HG03280 (cell line): Measurements from ENCODE around the gene GSS.
A peak's percentile ranks its signal among the peaks of the same experiment; 100 is the strongest.
"Not testable (repeated sequence)": the region's sequence is repeated elsewhere in the genome, so short reads cannot be mapped to it uniquely, and the experiment has no call there.

Experiments used
- ATAC-seq: cut with Tn5 transposase; IDR thresholded peaks from one replicate; pipeline ENCODE4 v1.9.1; 2021; ENCODE audit warnings: mild to moderate bottlenecking, moderate library complexity; ENCODE audit not compliant: unreplicated experiment

Gene GSS

GRCh38 chr20:34915749-34916455 is 39.7 kb downstream of the GSS start:
- no peak for ATAC-seq

GRCh38 chr20:34915131-34915530 is 40.5 kb downstream of the GSS start:
- ATAC-seq, result no peak

GRCh38 chr20:34907616-34908469 is 47.8 kb downstream of the GSS start:
- no peak for ATAC-seq

GRCh38 chr20:34904202-34904621 is 51.4 kb downstream of the GSS start:
- no peak for ATAC-seq

GRCh38 chr20:34898731-34899130 is 56.9 kb downstream of the GSS start:
- not testable (repeated sequence) for ATAC-seq

GRCh38 chr20:34898129-34898528 is 57.5 kb downstream of the GSS start:
- not testable (repeated sequence) for ATAC-seq

- no peak for ATAC-seq
Measured at GRCh38 chr20:34896086-34896621, 59.5 kb downstream of the GSS start.

GRCh38 chr20:34895465-34895864 is 60.1 kb downstream of the GSS start:
- no peak for ATAC-seq

- no peak for ATAC-seq
Measured at GRCh38 chr20:34894723-34895122, 60.9 kb downstream of the GSS start.

GRCh38 chr20:34892671-34893070 is 62.9 kb downstream of the GSS start:
- ATAC-seq, result no peak

- no peak for ATAC-seq
Measured at GRCh38 chr20:34891166-34892062, 64.2 kb downstream of the GSS start.

GRCh38 chr20:34888468-34888867 is 67.1 kb downstream of the GSS start:
- ATAC-seq, result no peak

- ATAC-seq, result peak; percentile 52
Measured at GRCh38 chr20:34887023-34887422, 68.6 kb downstream of the GSS start.

GRCh38 chr20:34886122-34886521 is 69.5 kb downstream of the GSS start:
- ATAC-seq, result no peak

- ATAC-seq, result no peak
Measured at GRCh38 chr20:34884260-34884659, 71.3 kb downstream of the GSS start.

GRCh38 chr20:34883809-34884208 is 71.8 kb downstream of the GSS start:
- ATAC-seq, result no peak

GRCh38 chr20:34883087-34883688 is 72.4 kb downstream of the GSS start:
- ATAC-seq, result no peak

GRCh38 chr20:34881689-34882088 is 73.9 kb downstream of the GSS start:
- ATAC-seq, result no peak

GRCh38 chr20:34880971-34881370 is 74.6 kb downstream of the GSS start:
- not testable (repeated sequence) for ATAC-seq

GRCh38 chr20:34880215-34880850 is 75.3 kb downstream of the GSS start:
- no peak for ATAC-seq
